ENCODE measurements around the gene ELK1. TPM values are rescaled to one million over a fixed set of nuclear protein-coding genes. Genes with fewer than 3 reads are reported as not detected.
"Not testable (repeated sequence)": the region's sequence is repeated elsewhere in the genome, so short reads cannot be mapped to it uniquely, and the experiment has no call there.

ELK1 gene
- total and polyA plus RNA-seq, 8 donors = 6.8 to 27.2 (median 16.5) TPM

DNA sequence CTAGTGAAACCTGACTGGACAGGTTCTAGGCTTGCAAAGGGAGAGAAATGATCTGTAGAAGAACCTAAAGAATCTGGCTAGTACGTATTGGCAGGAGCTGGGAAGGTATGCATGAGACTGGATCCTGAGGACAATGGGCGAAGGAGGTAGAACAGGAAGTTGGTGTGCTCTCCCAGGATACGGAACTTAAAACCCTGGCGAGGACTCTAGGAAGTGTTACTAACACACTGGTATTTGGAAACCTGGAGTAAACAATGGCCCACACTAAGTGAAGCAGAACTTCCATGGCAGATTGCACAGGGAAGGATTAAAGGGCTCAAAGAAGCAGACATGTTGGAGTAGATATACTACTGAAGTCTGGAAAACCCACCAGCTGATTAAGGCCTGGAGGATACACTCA, 39.9 kb downstream of the ELK1 start:
- TF ChIP-seq POLR2AphosphoS5 (IDR thresholded peaks at IDR 0.05) (no peak), EP300 (IDR thresholded peaks at IDR 0.05) (no peak), POLR2A (IDR thresholded peaks at IDR 0.05) (no peak)
- TF ChIP-seq, protein P1, sequence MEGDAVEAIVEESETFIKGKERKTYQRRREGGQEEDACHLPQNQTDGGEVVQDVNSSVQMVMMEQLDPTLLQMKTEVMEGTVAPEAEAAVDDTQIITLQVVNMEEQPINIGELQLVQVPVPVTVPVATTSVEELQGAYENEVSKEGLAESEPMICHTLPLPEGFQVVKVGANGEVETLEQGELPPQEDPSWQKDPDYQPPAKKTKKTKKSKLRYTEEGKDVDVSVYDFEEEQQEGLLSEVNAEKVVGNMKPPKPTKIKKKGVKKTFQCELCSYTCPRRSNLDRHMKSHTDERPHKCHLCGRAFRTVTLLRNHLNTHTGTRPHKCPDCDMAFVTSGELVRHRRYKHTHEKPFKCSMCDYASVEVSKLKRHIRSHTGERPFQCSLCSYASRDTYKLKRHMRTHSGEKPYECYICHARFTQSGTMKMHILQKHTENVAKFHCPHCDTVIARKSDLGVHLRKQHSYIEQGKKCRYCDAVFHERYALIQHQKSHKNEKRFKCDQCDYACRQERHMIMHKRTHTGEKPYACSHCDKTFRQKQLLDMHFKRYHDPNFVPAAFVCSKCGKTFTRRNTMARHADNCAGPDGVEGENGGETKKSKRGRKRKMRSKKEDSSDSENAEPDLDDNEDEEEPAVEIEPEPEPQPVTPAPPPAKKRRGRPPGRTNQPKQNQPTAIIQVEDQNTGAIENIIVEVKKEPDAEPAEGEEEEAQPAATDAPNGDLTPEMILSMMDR (IDR thresholded peaks at IDR 0.05) = no peak
- H3K27me3 ChIP-seq = peaks cover 0 to 4% (median 0%) of the 10 kb centered on the region in 3 donors
- no peak overlapping the region for H3K4me3 ChIP-seq
- intact Hi-C loops (cut with DNase I; ENCODE audit: low total_unique reads) = no loop called here
- H3K36me3 ChIP-seq = no peaks in the 10 kb centered on the region
- H3K27ac ChIP-seq = no peak overlapping the region
- no peaks in the 10 kb centered on the region for H3K4me1 ChIP-seq
- peaks cover 0 to 9% (median 0%) of the 10 kb centered on the region in 4 donors for H3K9me3 ChIP-seq
- DNase-seq = no peak
- 73 to 79% (median 74%) methylated on average over 4 of the region's 4 CpGs for WGBS, 5 donors

DNA sequence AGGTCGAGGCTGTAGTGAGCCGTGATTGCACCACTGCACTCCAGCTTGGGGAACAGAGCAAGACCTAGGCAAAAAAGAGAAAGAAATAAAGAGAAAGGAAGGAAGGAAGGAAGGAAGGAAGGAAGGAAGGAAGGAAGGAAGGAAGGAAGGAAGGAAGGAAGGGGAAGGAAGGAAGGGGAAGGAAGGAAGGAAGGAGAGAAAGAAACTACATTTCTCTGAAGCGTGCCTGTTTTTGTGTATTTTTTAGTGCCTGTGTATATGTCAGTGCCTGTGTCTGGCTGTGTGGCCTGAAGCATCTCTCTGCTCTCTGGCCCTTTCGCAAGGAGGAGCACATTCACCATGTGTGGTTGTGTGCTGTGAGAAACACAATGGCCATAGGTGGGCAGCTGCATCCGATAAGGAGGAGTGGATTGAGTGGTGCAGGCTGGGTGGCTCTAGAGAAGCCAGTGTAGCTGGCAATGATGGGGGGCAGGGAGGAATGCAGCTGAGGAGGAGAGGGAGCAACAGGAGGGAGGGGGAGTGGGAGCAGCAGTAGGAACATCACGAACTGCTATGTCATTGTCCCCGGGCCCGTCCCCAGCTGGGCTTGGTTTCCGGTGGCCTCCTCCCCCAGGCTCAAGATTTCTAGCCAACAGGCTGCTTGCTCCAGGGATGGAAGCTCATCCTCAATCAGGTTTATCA, 42.1 kb downstream of the ELK1 start:
- intact Hi-C loops (cut with DNase I; ENCODE audit: low total_unique reads) = no loop called here
- no peak for TF ChIP-seq EP300 (IDR thresholded peaks at IDR 0.05)
- no peak for TF ChIP-seq POLR2A (IDR thresholded peaks at IDR 0.05)
- no peak for TF ChIP-seq POLR2AphosphoS5 (IDR thresholded peaks at IDR 0.05)
- TF ChIP-seq, protein P1 (IDR thresholded peaks at IDR 0.05) = no peak

DNA sequence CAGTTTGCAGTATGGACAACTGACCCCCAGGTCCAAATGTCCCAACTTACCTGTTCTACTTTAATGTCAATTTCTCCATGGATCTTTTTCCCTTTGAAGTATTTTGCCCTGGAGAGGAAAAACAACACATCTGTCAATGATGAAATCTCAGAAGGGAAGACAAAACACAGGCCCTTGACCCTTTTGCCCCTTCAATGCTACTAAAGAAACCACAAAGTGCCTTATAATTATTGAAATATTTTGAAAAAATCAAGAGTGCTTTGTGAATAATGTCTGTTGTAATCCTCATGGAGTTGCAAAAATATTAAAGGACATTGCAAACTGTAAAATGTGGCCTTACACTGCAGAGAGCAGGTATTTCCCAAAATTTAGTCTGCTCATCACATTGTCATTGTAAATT, 43.3 kb downstream of the ELK1 start:
- intact Hi-C loops (cut with DNase I; ENCODE audit: low total_unique reads) = no loop called here
- Histone ChIP-seq H3K36me3 (no peaks in the 10 kb centered on the region), H3K27me3 (no peaks in the 10 kb centered on the region)

More for the DNA sequence above, 42.1 kb downstream of the ELK1 start:
- Histone ChIP-seq H3K9me3 (peaks cover 0 to 9% (median 0%) of the 10 kb centered on the region in 4 donors), H3K36me3 (no peaks in the 10 kb centered on the region), H3K4me1 (no peaks in the 10 kb centered on the region), H3K4me3 (no peak overlapping the region), H3K27me3 (no peaks in the 10 kb centered on the region), H3K27ac (no peak overlapping the region)
- DNase-seq = no peak
- WGBS, 5 donors = 43 to 69% (median 50%) methylated on average over 6 to 9 of the region's 9 CpGs

DNA sequence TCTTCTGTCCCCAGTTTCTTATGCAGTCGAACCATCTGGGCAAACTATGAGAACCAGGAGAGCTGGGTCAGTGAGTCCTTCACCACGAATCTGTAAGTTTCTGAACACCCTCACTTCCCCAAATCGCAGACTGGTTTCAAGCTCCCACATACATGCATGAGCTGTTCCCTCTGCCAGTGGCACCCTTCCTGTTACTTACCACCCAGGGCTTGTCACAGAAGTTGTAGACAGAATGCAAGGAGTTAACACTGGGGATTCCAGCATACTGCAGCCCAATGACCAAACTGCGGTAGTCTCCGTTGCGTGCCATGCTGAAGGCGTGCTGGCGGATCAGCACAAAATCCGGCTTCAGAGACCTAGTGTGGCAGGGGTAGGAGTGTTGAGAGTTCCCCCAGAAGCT, 45.3 kb downstream of the ELK1 start:
- 44 to 60% (median 53%) methylated on average over 9 of the region's 9 CpGs for WGBS, 5 donors
- no peaks in the 10 kb centered on the region for H3K27me3 ChIP-seq
- no peak for DNase-seq
- TF ChIP-seq, protein P1 (IDR thresholded peaks at IDR 0.05) = no peak
- no peak for TF ChIP-seq POLR2AphosphoS5 (IDR thresholded peaks at IDR 0.05)
- no peak for TF ChIP-seq EP300 (IDR thresholded peaks at IDR 0.05)
- no peak for TF ChIP-seq POLR2A (IDR thresholded peaks at IDR 0.05)
- H3K4me1 ChIP-seq = no peaks in the 10 kb centered on the region
- H3K27ac ChIP-seq = no peak overlapping the region
- peaks cover 0 to 14% (median 7%) of the 10 kb centered on the region in 4 donors for H3K9me3 ChIP-seq
- no peak overlapping the region for H3K4me3 ChIP-seq
- intact Hi-C loops (cut with DNase I; ENCODE audit: low total_unique reads) = no loop called here
- no peaks in the 10 kb centered on the region for H3K36me3 ChIP-seq

More for the DNA sequence above, 43.3 kb downstream of the ELK1 start:
- TF ChIP-seq EP300 (IDR thresholded peaks at IDR 0.05) (no peak), POLR2AphosphoS5 (IDR thresholded peaks at IDR 0.05) (no peak), POLR2A (IDR thresholded peaks at IDR 0.05) (no peak)
- TF ChIP-seq, protein P1 (IDR thresholded peaks at IDR 0.05) = no peak
- no peak overlapping the region for H3K4me3 ChIP-seq
- no peak overlapping the region for H3K27ac ChIP-seq
- no peaks in the 10 kb centered on the region for H3K4me1 ChIP-seq
- DNase-seq = no peak
- peaks cover 0 to 9% (median under 1%) of the 10 kb centered on the region in 4 donors for H3K9me3 ChIP-seq

DNA sequence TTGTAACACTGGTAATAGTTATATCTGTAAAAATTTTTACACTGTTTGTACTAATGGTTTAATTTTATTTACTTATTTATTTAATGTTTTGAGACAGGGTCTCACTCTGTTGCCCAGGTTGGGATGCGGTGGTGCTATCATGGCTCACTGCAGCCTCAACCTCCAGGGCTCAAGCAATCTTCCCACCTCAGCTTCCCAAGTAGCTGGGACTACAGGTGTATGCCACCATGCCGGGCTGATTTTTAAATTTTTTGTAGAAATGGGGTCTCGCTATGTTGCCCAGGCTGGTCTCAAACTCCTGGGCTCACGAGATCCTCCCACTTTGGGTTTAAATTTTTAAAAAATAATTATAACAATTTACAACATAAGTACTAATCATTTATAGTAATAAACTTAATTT, 47.2 kb downstream of the ELK1 start:
- H3K4me3 ChIP-seq; H3K27me3 ChIP-seq; H3K36me3 ChIP-seq; intact Hi-C loops (cut with DNase I; ENCODE audit: low total_unique reads); DNase-seq; H3K4me1 ChIP-seq; H3K27ac ChIP-seq: not testable (repeated sequence)
- H3K9me3 ChIP-seq = peaks cover 0 to 30% (median 12%) of the 10 kb centered on the region in 4 donors
- WGBS, 5 donors = 87 to 97% (median 89%) methylated on average over 4 of the region's 4 CpGs
